GM12872 (cell line): ENCODE results near the gene PAPPA.

Experiments
- CTCF ChIP-seq: IDR thresholded peaks from 3 replicates; pipeline ENCODE4 v1.5.1; 2011; ENCODE audit warnings: low read depth, mild to moderate bottlenecking, low read length, moderate library complexity; ENCODE audit not compliant: insufficient read depth

The PAPPA gene

GRCh38 chr9:116280529-116280928, 126.9 kb downstream of the PAPPA start:
- no peak for TF ChIP-seq CTCF

DNA sequence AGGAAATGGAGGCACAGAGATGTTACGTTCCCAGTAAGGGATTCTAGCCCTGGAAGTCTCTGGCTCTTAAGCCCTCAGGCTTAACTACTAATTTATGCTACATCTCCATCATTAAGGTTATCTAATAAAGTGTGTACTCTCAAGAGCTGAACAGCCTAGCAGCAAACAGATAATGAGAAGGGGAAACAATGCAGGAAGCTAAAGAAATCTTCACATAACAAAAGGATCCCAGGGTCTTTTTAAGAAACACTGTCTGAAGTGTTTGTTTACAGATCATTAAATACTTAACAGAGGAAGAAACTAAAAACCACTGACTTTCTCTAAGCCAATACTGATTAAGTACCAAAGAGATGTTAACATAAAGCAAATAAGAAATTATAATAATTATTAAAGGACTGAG, 129.0 kb downstream of the PAPPA start:
- no peak for TF ChIP-seq CTCF

GRCh38 chr9:116284518-116284917, 130.9 kb downstream of the PAPPA start:
- TF ChIP-seq CTCF, result no peak

- no peak for TF ChIP-seq CTCF
Measured at GRCh38 chr9:116285320-116285719, 131.7 kb downstream of the PAPPA start.

- no peak for TF ChIP-seq CTCF
Measured at GRCh38 chr9:116286297-116286696, 132.7 kb downstream of the PAPPA start.

GRCh38 chr9:116287721-116288120, 134.1 kb downstream of the PAPPA start:
- no peak for TF ChIP-seq CTCF

- TF ChIP-seq CTCF, result no peak
Measured at GRCh38 chr9:116288658-116289057, 135.1 kb downstream of the PAPPA start.

DNA sequence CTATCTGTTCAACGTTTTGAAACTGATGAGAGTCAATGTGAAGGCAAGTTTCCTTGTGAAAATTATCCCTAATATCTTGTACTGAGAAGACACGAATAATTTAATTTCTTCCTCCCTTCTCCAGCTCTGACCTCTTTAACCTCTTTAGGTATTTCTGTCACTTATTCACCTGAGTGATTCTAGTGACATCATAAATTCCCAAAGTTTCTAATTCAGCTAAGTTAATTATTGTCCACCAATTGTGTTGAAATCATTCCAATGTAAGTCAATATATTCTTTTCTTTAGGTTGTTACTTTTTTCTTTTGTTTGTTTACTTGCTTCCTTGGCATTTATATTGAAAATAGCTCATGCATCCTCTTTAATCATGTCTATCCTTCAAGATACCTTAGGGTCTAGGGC, 143.8 kb downstream of the PAPPA start:
- no peak for TF ChIP-seq CTCF
